Effector memory CD4-positive, alpha-beta T cell (primary cell): ENCODE measurements around the gene NDUFA7.
"Not testable (repeated sequence)": the region's sequence is repeated elsewhere in the genome, so short reads cannot be mapped to it uniquely, and the experiment has no call there.

Experiments
- DNase-seq, 3 donors: peaks; one replicate each; pipeline ENCODE4 v3.0.0-alpha.2; 2020
- H3K27ac ChIP-seq: 2 replicates; pipeline ENCODE4 v1.7.0; 2013; ENCODE audit warnings: mild to moderate bottlenecking, low read length, moderate library complexity; ENCODE audit not compliant: insufficient read depth, poor library complexity, severe bottlenecking
- H3K27me3 ChIP-seq: replicated peaks from 2 replicates; pipeline ENCODE4 v1.7.0; 2013; ENCODE audit warnings: mild to moderate bottlenecking, low read length; ENCODE audit not compliant: insufficient read depth, control insufficient read depth, poor library complexity, severe bottlenecking
- H3K36me3 ChIP-seq: 2 replicates; pipeline ENCODE4 v1.7.0; 2013; ENCODE audit warnings: mild to moderate bottlenecking, low read length, moderate library complexity; ENCODE audit not compliant: control insufficient read depth, insufficient read depth
- H3K4me1 ChIP-seq: 2 replicates; pipeline ENCODE4 v1.7.0; 2013; ENCODE audit warnings: low read length, mild to moderate bottlenecking; ENCODE audit not compliant: control insufficient read depth, insufficient read depth, poor library complexity, severe bottlenecking
- H3K4me3 ChIP-seq: 2 replicates; pipeline ENCODE4 v1.7.0; 2013; ENCODE audit warnings: low read length, low read depth, mild to moderate bottlenecking; ENCODE audit not compliant: insufficient read depth, poor library complexity, severe bottlenecking
- H3K9me3 ChIP-seq: 2 replicates; pipeline ENCODE4 v1.7.0; 2013; ENCODE audit warnings: mild to moderate bottlenecking, low read length, moderate library complexity; ENCODE audit not compliant: control insufficient read depth

The NDUFA7 gene

GRCh38 chr19:8341504-8341903 lies 20.3 kb upstream of the NDUFA7 start:
- not testable (repeated sequence) for H3K4me3 ChIP-seq, H3K27me3 ChIP-seq

GRCh38 chr19:8340341-8341096 lies 19.3 kb upstream of the NDUFA7 start:
- Histone ChIP-seq H3K9me3 (no peaks in the 10 kb centered on the region), H3K27me3 (peaks cover 7% of the 10 kb centered on the region), H3K4me3 (no peak overlapping the region), H3K36me3 (no peaks in the 10 kb centered on the region), H3K4me1 (peaks cover 9% of the 10 kb centered on the region), H3K27ac (no peak overlapping the region)
- no peak for DNase-seq

More at GRCh38 chr19:8341504-8341903, 20.3 kb upstream of the NDUFA7 start:
- not testable (repeated sequence) for H3K9me3 ChIP-seq, H3K36me3 ChIP-seq, DNase-seq, H3K4me1 ChIP-seq, H3K27ac ChIP-seq

GRCh38 chr19:8338835-8339234 lies 17.7 kb upstream of the NDUFA7 start:
- H3K9me3 ChIP-seq, result no peaks in the 10 kb centered on the region
- peaks cover 7% of the 10 kb centered on the region for H3K27me3 ChIP-seq
- H3K4me1 ChIP-seq, result peaks cover 9% of the 10 kb centered on the region
- no peak for DNase-seq
- no peak overlapping the region for H3K4me3 ChIP-seq
- H3K27ac ChIP-seq, result no peak overlapping the region
- no peaks in the 10 kb centered on the region for H3K36me3 ChIP-seq

GRCh38 chr19:8337728-8338127 lies 16.6 kb upstream of the NDUFA7 start:
- H3K36me3 ChIP-seq, result no peaks in the 10 kb centered on the region
- peaks cover 2% of the 10 kb centered on the region for H3K4me1 ChIP-seq
- H3K27me3 ChIP-seq, result peaks cover 11% of the 10 kb centered on the region
- H3K4me3 ChIP-seq, result no peak overlapping the region
- H3K9me3 ChIP-seq, result no peaks in the 10 kb centered on the region
- no peak overlapping the region for H3K27ac ChIP-seq
- DNase-seq, result no peak

- no peak for DNase-seq
These were observed 15.5 kb upstream of the NDUFA7 start for GRCh38 chr19:8336660-8337059.

GRCh38 chr19:8336072-8336569 lies 14.9 kb upstream of the NDUFA7 start:
- Histone ChIP-seq H3K9me3 (no peaks in the 10 kb centered on the region), H3K27ac (no peak overlapping the region), H3K4me1 (no peaks in the 10 kb centered on the region), H3K36me3 (no peaks in the 10 kb centered on the region), H3K27me3 (peaks cover 11% of the 10 kb centered on the region), H3K4me3 (no peak overlapping the region)
- DNase-seq, result no peak

More at GRCh38 chr19:8336660-8337059, 15.5 kb upstream of the NDUFA7 start:
- H3K27me3 ChIP-seq, result peaks cover 11% of the 10 kb centered on the region
- no peaks in the 10 kb centered on the region for H3K36me3 ChIP-seq
- H3K9me3 ChIP-seq, result no peaks in the 10 kb centered on the region
- H3K4me1 ChIP-seq, result no peaks in the 10 kb centered on the region
- H3K4me3 ChIP-seq, result no peak overlapping the region
- H3K27ac ChIP-seq, result no peak overlapping the region

- no peak overlapping the region for H3K27ac ChIP-seq
- no peaks in the 10 kb centered on the region for H3K4me1 ChIP-seq
- no peaks in the 10 kb centered on the region for H3K36me3 ChIP-seq
- H3K4me3 ChIP-seq, result no peak overlapping the region
- H3K27me3 ChIP-seq, result peaks cover 11% of the 10 kb centered on the region
- DNase-seq, result no peak
- no peaks in the 10 kb centered on the region for H3K9me3 ChIP-seq
These were observed 14.3 kb upstream of the NDUFA7 start for GRCh38 chr19:8335343-8336071.

GRCh38 chr19:8334458-8335342 lies 13.5 kb upstream of the NDUFA7 start:
- H3K9me3 ChIP-seq, result no peaks in the 10 kb centered on the region
- no peak overlapping the region for H3K4me3 ChIP-seq
- peaks cover 11% of the 10 kb centered on the region for H3K27me3 ChIP-seq
- H3K4me1 ChIP-seq, result no peaks in the 10 kb centered on the region
- H3K27ac ChIP-seq, result no peak overlapping the region
- no peak for DNase-seq
- H3K36me3 ChIP-seq, result no peaks in the 10 kb centered on the region

- no peaks in the 10 kb centered on the region for H3K9me3 ChIP-seq
- peaks cover 11% of the 10 kb centered on the region for H3K27me3 ChIP-seq
- DNase-seq, result no peak
- H3K4me3 ChIP-seq, result no peak overlapping the region
- H3K36me3 ChIP-seq, result no peaks in the 10 kb centered on the region
- no peaks in the 10 kb centered on the region for H3K4me1 ChIP-seq
- no peak overlapping the region for H3K27ac ChIP-seq
These were observed 12.7 kb upstream of the NDUFA7 start for GRCh38 chr19:8333767-8334457.
